DND-41 (cell line): ENCODE measurements around the gene MCM5.

Experiments
- CTCF ChIP-seq: IDR thresholded peaks from 2 replicates; pipeline ENCODE4 v1.5.1; 2012; ENCODE audit warnings: borderline replicate concordance, low read length, moderate library complexity, mild to moderate bottlenecking; ENCODE audit not compliant: poor library complexity, severe bottlenecking; ENCODE audit errors: extremely low read depth
- EZH2 ChIP-seq: IDR thresholded peaks from 3 replicates; pipeline ENCODE4 v1.6.1; 2012; ENCODE audit warnings: borderline replicate concordance, low read depth, mild to moderate bottlenecking, moderate library complexity, low read length, inconsistent platforms; ENCODE audit not compliant: severe bottlenecking

- TF ChIP-seq CTCF (no peak), EZH2 (no peak)
These were observed 67.9 kb downstream of the MCM5 start for GRCh38 chr22:35467681-35468434.
